Glutamatergic neuron (in vitro differentiated cells): ENCODE results near the gene PPP2R2D. TPM values are rescaled to one million over a fixed set of nuclear protein-coding genes. Genes with fewer than 3 reads are reported as not detected.

Experiments used
- DNase-seq: peaks from one replicate; pipeline ENCODE4 v3.0.0; 2022
- H3K27ac Mint-ChIP-seq: one replicate; pipeline ENCODE4 v1.8.0; 2020; ENCODE audit warnings: mild to moderate bottlenecking, mixed read lengths, inconsistent platforms; ENCODE audit not compliant: unreplicated experiment
- H3K27me3 Mint-ChIP-seq: one replicate; pipeline ENCODE4 v1.8.0; 2020; ENCODE audit warnings: mild to moderate bottlenecking, moderate library complexity, mixed read lengths, inconsistent platforms; ENCODE audit not compliant: unreplicated experiment
- H3K36me3 Mint-ChIP-seq: one replicate; pipeline ENCODE4 v1.8.0; 2020; ENCODE audit warnings: mild to moderate bottlenecking, mixed read lengths, inconsistent platforms; ENCODE audit not compliant: unreplicated experiment
- H3K4me1 Mint-ChIP-seq: one replicate; pipeline ENCODE4 v1.8.0; 2020; ENCODE audit warnings: mild to moderate bottlenecking, low read depth, mixed read lengths, inconsistent platforms; ENCODE audit not compliant: unreplicated experiment
- H3K4me3 Mint-ChIP-seq: one replicate; pipeline ENCODE4 v1.8.0; 2020; ENCODE audit warnings: mild to moderate bottlenecking, mixed read lengths, inconsistent platforms; ENCODE audit not compliant: unreplicated experiment
- H3K9me3 Mint-ChIP-seq: one replicate; pipeline ENCODE4 v1.8.0; 2020; ENCODE audit warnings: mild to moderate bottlenecking, moderate library complexity, mixed read lengths, inconsistent platforms; ENCODE audit not compliant: unreplicated experiment
- CTCF ChIP-seq: fragments of 200-600 bp; sonication (generic); IDR thresholded peaks from one replicate; pipeline ENCODE4 v1.5.0; 2021; ENCODE audit not compliant: partially characterized antibody, unreplicated experiment
- total RNA-seq: library from RNA; stranded (reverse); fragmentation: NEBNext Ultra II Directional; extraction: Animal tissue kit (Norgen Biotek cat#: 25700); gene quantifications from one replicate; pipeline ENCODE4 v1.2.1, GENCODE V29; 2021; ENCODE audit not compliant: unreplicated experiment

Gene PPP2R2D
- total RNA-seq, 1 donor from 2014 or later, result 42.8 TPM

- no peak for TF ChIP-seq CTCF
- Mint-ChIP-seq H3K27ac (no peak overlapping the region), H3K4me1 (no peaks in the 10 kb centered on the region), H3K4me3 (no peak overlapping the region), H3K36me3 (no peaks in the 10 kb centered on the region), H3K27me3 (peaks cover 10% of the 10 kb centered on the region), H3K9me3 (peaks cover 1% of the 10 kb centered on the region)
- no peak for DNase-seq
These were observed 43.4 kb upstream of the PPP2R2D start for GRCh38 chr10:131857156-131858117.

GRCh38 chr10:131858118-131858515 is 42.7 kb upstream of the PPP2R2D start:
- Mint-ChIP-seq H3K9me3 (peaks cover 1% of the 10 kb centered on the region), H3K36me3 (no peaks in the 10 kb centered on the region), H3K4me3 (no peak overlapping the region), H3K27me3 (peaks cover 10% of the 10 kb centered on the region), H3K27ac (no peak overlapping the region), H3K4me1 (no peaks in the 10 kb centered on the region)
- TF ChIP-seq CTCF, result no peak
- no peak for DNase-seq

GRCh38 chr10:131858583-131859340 is 42.0 kb upstream of the PPP2R2D start:
- TF ChIP-seq CTCF, result no peak
- H3K27ac Mint-ChIP-seq, result no peak overlapping the region
- H3K4me3 Mint-ChIP-seq, result no peak overlapping the region

GRCh38 chr10:131859341-131860020 is 41.3 kb upstream of the PPP2R2D start:
- no peak overlapping the region for H3K27ac Mint-ChIP-seq
- no peak overlapping the region for H3K4me3 Mint-ChIP-seq
- no peaks in the 10 kb centered on the region for H3K36me3 Mint-ChIP-seq
- DNase-seq, result no peak
- peaks cover 6% of the 10 kb centered on the region for H3K27me3 Mint-ChIP-seq
- no peaks in the 10 kb centered on the region for H3K9me3 Mint-ChIP-seq
- no peak for TF ChIP-seq CTCF
- no peaks in the 10 kb centered on the region for H3K4me1 Mint-ChIP-seq

More at GRCh38 chr10:131858583-131859340, 42.0 kb upstream of the PPP2R2D start:
- H3K9me3 Mint-ChIP-seq, result peaks cover 1% of the 10 kb centered on the region
- peaks cover 10% of the 10 kb centered on the region for H3K27me3 Mint-ChIP-seq
- no peak for DNase-seq
- no peaks in the 10 kb centered on the region for H3K36me3 Mint-ChIP-seq
- H3K4me1 Mint-ChIP-seq, result no peaks in the 10 kb centered on the region
